KBM-7 (cell line): ENCODE results near the gene TNS3.

Experiments used
- DNase-seq: peaks from one replicate; pipeline ENCODE4 v3.0.0-alpha.2; 2015
- in situ Hi-C: fragments of 300-500 bp; cut with MboI; formaldehyde crosslinking; loops from 2 replicates; pipeline ENCODE4 v1.14.3; 2020; ENCODE audit warnings: low sequenced_read_pairs, low pct_unique_long_range_greater_than_20kb, mixed read lengths

Gene TNS3

DNA sequence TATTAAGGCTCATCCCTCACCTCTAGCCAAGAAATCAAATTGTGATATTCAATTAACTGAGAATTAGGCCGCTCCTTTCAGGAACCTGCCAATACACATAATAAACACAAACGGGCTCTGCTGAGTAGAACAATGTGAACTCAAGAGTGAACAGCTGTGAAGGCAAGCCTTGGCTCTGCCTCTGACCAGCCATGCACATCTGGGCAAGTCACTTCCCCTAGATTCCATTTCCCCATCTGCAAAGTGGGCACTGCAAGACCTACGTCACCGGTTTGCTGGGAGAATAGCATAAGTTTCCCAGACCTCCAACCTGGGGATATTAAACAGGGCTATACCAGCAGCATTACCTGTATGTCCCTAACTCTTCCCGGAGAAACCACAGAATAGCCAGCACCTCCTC is 355.2 kb downstream of the TNS3 start:
- DNase-seq = no peak
- in situ Hi-C loops = no loop called here

DNA sequence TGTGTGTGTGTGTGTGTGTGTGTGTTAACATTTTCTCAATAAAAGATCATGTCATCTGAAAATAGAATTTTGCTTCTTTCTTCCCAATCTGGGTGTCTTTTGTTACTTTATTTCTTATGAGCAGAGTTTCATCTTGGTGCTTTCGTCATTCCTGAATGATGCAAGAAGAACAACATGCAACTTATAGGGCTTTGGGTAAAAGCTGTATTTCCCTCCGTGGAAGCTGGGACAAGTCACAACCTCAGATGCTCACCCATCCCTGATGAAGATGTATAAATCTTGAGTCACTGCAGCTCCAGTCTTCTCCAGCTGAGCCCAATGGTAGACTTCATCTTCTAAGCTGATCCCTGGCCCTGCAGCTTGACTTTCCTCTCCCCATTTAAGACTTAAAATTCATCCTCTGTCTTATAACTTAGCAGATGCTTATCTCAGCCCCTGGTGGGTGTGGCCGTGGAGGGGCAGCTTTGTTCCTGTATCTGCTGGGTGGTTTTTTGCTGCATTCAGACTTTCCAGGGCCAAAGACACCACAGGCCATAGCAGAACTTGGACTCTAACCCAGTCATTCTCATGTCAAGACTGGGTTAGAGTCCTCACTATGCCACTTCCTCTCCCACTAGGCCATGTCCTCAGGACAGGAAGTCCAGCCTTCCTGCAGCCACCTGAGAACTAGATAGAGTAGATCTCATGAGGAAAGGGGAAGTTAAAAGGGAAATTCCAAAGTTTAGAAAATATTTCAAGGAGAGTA is 356.4 kb downstream of the TNS3 start:
- in situ Hi-C loops = no loop called here
- peak; percentile 60 for DNase-seq
